Measurements from ENCODE around the gene KIAA0586. TPM values are rescaled to one million over a fixed set of nuclear protein-coding genes. Genes with fewer than 3 reads are reported as not detected.
"Not testable (repeated sequence)": the region's sequence is repeated elsewhere in the genome, so short reads cannot be mapped to it uniquely, and the experiment has no call there.

KIAA0586 gene
- total RNA-seq, 1 experiment from 2014 or later = 13.5 TPM

DNA sequence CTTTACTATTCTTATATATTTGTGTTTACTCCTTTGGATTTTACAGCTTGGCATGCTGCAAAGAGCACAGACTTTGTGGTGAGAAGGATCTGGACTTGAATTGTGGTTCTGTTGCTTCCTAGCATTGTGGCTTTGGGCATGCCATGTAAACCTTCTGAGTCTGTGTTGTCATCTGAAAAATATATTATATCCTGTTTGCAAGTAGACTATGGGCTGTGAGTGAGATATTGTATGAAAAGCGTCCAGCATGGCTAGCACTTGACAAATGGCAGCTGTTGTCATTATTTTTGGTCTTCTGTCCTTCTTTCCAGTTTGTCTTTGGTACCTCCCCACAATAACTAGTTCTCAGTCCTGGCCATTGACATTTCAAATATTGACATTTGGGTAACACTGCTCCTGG lies 148.4 kb downstream of the KIAA0586 start:
- no peak overlapping the region for H3K4me3 Mint-ChIP-seq (ENCODE audit: unreplicated experiment)
- no peaks in the 10 kb centered on the region for H3K9me3 ChIP-seq
- no TSS peak for BruUV-seq (replicated peaks)
- no peaks in the 10 kb centered on the region for H3K4me1 Mint-ChIP-seq (ENCODE audit: low read depth, unreplicated experiment)
- no peak for DNase-seq
- no peaks in the 10 kb centered on the region for H3K4me1 ChIP-seq
- H3K27me3 ChIP-seq (replicated peaks; ENCODE audit: control insufficient read depth, insufficient read depth, low read length) = no peaks in the 10 kb centered on the region; the same call in 1 of the 2 replicates
- H3K27ac Mint-ChIP-seq (ENCODE audit: unreplicated experiment) = no peak overlapping the region
- H3K4me3 ChIP-seq (ENCODE audit: low read depth, low read length) = no peak overlapping the region
- H3K27me3 Mint-ChIP-seq (ENCODE audit: insufficient read depth, unreplicated experiment) = peaks cover 8% of the 10 kb centered on the region
- no peaks in the 10 kb centered on the region for H3K36me3 ChIP-seq (ENCODE audit: control insufficient read depth, insufficient read depth, low read length)
- ChIA-PET CTCF (no interaction called here), POLR2A (no interaction called here)
- no peaks in the 10 kb centered on the region for H3K9me3 Mint-ChIP-seq (ENCODE audit: unreplicated experiment)
- intact Hi-C loops (cut with micrococcal nuclease; ENCODE audit: unreplicated experiment) = loop anchor here (2.0 kb wide), 1 partner anchor 75 kb away; no protein-coding TSS in a partner anchor
- H3K36me3 Mint-ChIP-seq (ENCODE audit: insufficient read depth, unreplicated experiment) = no peaks in the 10 kb centered on the region
- TF ChIP-seq, protein P1, sequence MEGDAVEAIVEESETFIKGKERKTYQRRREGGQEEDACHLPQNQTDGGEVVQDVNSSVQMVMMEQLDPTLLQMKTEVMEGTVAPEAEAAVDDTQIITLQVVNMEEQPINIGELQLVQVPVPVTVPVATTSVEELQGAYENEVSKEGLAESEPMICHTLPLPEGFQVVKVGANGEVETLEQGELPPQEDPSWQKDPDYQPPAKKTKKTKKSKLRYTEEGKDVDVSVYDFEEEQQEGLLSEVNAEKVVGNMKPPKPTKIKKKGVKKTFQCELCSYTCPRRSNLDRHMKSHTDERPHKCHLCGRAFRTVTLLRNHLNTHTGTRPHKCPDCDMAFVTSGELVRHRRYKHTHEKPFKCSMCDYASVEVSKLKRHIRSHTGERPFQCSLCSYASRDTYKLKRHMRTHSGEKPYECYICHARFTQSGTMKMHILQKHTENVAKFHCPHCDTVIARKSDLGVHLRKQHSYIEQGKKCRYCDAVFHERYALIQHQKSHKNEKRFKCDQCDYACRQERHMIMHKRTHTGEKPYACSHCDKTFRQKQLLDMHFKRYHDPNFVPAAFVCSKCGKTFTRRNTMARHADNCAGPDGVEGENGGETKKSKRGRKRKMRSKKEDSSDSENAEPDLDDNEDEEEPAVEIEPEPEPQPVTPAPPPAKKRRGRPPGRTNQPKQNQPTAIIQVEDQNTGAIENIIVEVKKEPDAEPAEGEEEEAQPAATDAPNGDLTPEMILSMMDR (IDR thresholded peaks at IDR 0.05; ENCODE audit: insufficient read depth in 1 of 2, low read depth in 1 of 2, low read length in 1 of 2, severe bottlenecking in 1 of 2, unreplicated experiment in 1 of 2) = no peak

DNA sequence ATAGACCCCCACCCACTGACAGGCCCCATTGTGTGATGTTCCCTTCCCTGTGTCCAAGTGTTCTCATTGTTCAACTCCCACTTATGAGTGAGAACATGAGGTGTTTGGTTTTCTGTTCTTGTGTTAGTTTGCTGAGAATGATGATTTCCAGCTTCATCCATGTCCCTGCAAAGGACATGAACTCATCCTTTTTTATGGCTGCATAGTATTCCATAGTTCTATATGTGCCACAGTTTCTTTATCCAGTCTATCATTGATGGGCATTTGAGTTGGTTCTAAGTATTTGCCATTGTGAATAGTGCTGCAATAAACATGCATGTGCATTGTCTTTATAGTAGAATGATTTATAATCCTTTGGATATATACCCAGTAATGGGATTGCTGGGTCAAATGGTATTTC lies 152.5 kb downstream of the KIAA0586 start:
- CTCF ChIA-PET; intact Hi-C loops (cut with micrococcal nuclease; ENCODE audit: unreplicated experiment); H3K36me3 Mint-ChIP-seq (ENCODE audit: insufficient read depth, unreplicated experiment); H3K4me1 ChIP-seq; DNase-seq; BruUV-seq (replicated peaks); H3K27me3 ChIP-seq (replicated peaks; ENCODE audit: control insufficient read depth, insufficient read depth, low read length); H3K36me3 ChIP-seq (ENCODE audit: control insufficient read depth, insufficient read depth, low read length); POLR2A ChIA-PET; H3K4me1 Mint-ChIP-seq (ENCODE audit: low read depth, unreplicated experiment); H3K4me3 ChIP-seq (ENCODE audit: low read depth, low read length); H3K27ac Mint-ChIP-seq (ENCODE audit: unreplicated experiment); H3K4me3 Mint-ChIP-seq (ENCODE audit: unreplicated experiment); H3K9me3 ChIP-seq: not testable (repeated sequence)
- H3K9me3 Mint-ChIP-seq (ENCODE audit: unreplicated experiment) = peaks cover 10% of the 10 kb centered on the region
- H3K27me3 Mint-ChIP-seq (ENCODE audit: insufficient read depth, unreplicated experiment) = peaks cover 13% of the 10 kb centered on the region

GRCh38 chr14:58581389-58581788 lies 153.9 kb downstream of the KIAA0586 start:
- Mint-ChIP-seq H3K9me3 (ENCODE audit: unreplicated experiment) (peaks cover 10% of the 10 kb centered on the region), H3K27me3 (ENCODE audit: insufficient read depth, unreplicated experiment) (peaks cover 16% of the 10 kb centered on the region)
- DNase-seq; intact Hi-C loops (cut with micrococcal nuclease; ENCODE audit: unreplicated experiment); H3K36me3 Mint-ChIP-seq (ENCODE audit: insufficient read depth, unreplicated experiment); H3K4me1 ChIP-seq; H3K36me3 ChIP-seq (ENCODE audit: control insufficient read depth, insufficient read depth, low read length); H3K27me3 ChIP-seq (replicated peaks; ENCODE audit: control insufficient read depth, insufficient read depth, low read length); H3K4me1 Mint-ChIP-seq (ENCODE audit: low read depth, unreplicated experiment); H3K4me3 ChIP-seq (ENCODE audit: low read depth, low read length); BruUV-seq (replicated peaks); CTCF ChIA-PET; H3K4me3 Mint-ChIP-seq (ENCODE audit: unreplicated experiment); H3K9me3 ChIP-seq; H3K27ac Mint-ChIP-seq (ENCODE audit: unreplicated experiment); POLR2A ChIA-PET: not testable (repeated sequence)

DNA sequence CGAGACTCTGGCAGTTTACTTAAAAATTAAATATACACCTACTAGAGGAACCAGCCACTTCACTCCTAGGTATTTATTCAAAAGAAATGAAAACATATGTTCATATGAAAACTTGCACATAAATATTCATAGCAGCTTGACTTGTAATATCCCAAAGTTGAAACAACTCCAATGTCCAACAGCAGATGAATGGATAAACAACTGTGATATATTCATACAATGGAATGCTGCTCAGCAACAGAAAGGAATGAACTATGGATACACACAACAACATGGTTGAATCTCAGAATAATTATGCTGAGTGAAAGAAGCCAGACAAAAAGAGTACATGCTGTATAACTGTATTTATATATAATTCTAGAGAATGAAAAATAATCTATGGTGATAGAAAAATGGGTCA lies 156.9 kb downstream of the KIAA0586 start:
- no TSS peak for BruUV-seq (replicated peaks)
- no peak overlapping the region for H3K4me3 ChIP-seq (ENCODE audit: low read depth, low read length)
- Mint-ChIP-seq H3K9me3 (ENCODE audit: unreplicated experiment) (peaks cover 10% of the 10 kb centered on the region), H3K36me3 (ENCODE audit: insufficient read depth, unreplicated experiment) (no peaks in the 10 kb centered on the region), H3K4me3 (ENCODE audit: unreplicated experiment) (no peak overlapping the region), H3K27ac (ENCODE audit: unreplicated experiment) (no peak overlapping the region), H3K4me1 (ENCODE audit: low read depth, unreplicated experiment) (no peaks in the 10 kb centered on the region), H3K27me3 (ENCODE audit: insufficient read depth, unreplicated experiment) (peaks cover 18% of the 10 kb centered on the region)
- H3K36me3 ChIP-seq (ENCODE audit: control insufficient read depth, insufficient read depth, low read length) = no peaks in the 10 kb centered on the region
- H3K9me3 ChIP-seq = no peaks in the 10 kb centered on the region
- TF ChIP-seq, protein P1 (IDR thresholded peaks at IDR 0.05; ENCODE audit: insufficient read depth in 1 of 2, low read depth in 1 of 2, low read length in 1 of 2, severe bottlenecking in 1 of 2, unreplicated experiment in 1 of 2) = no peak
- H3K27me3 ChIP-seq (replicated peaks; ENCODE audit: control insufficient read depth, insufficient read depth, low read length) = no peaks in the 10 kb centered on the region
- H3K4me1 ChIP-seq = no peaks in the 10 kb centered on the region
- intact Hi-C loops (cut with micrococcal nuclease; ENCODE audit: unreplicated experiment) = no loop called here
- DNase-seq = no peak
- CTCF ChIA-PET = no interaction called here
- POLR2A ChIA-PET = no interaction called here
